K562 (cell line): ENCODE measurements around the gene DPM2. TPM values are rescaled to one million over a fixed set of nuclear protein-coding genes. Genes with fewer than 3 reads are reported as not detected.

Source experiments
- MLLT1 ChIP-seq, 2 experiments: fragments of 450-650 bp; IDR thresholded peaks; 2 replicates each; pipeline ENCODE4 v1.6.1; 2016
- ZBTB11 ChIP-seq, 3 experiments: fragments of 200-800 bp in 1 of 3; fragments of 250-450 bp in 1 of 3; fragments of 450-650 bp in 1 of 3; sonication (Bioruptor Pico) in 1 of 3; sonication (Bioruptor generic) in 1 of 3; formaldehyde crosslinking in 1 of 3; IDR thresholded peaks; 2 replicates each; pipeline versions ENCODE4 v1.6.1 to v1.8.0; 2016 to 2022; ENCODE audit warnings: mild to moderate bottlenecking in 2 of 3, missing genetic modification characterization in 2 of 3, missing compliant biosample characterization in 1 of 3, moderate library complexity in 1 of 3
- ZNF121 ChIP-seq: sonication (generic); formaldehyde crosslinking; conservative IDR thresholded peaks from 2 replicates; pipeline ENCODE4 v1.8.0; 2022; ENCODE audit warnings: missing genetic modification reagents
- polyA plus RNA-seq, 8 experiments: library from polyadenylated mRNA; depleted of rRNA in 4 of 8; stranded (reverse) in 5 of 8; unstranded in 3 of 8; fragments of >200 nt; fragmentation: Nextera tagmentation in 2 of 8; fragmentation: Illumina TruSeq in 1 of 8; extraction: Ambion mirVana in 2 of 8; extraction: Trizol in 1 of 8; gene quantifications; 2 replicates each; pipeline versions ENCODE4 v1.2.1 to v1.2.3, GENCODE V29; 2011 to 2014; ENCODE audit warnings: inconsistent platforms in 1 of 8, missing spikeins in 1 of 8
- total RNA-seq, 7 experiments: library from RNA; depleted of rRNA in 6 of 7; stranded (reverse); fragments of >200 nt in 6 of 7; fragmentation: Illumina TruSeq in 2 of 7; extraction: Trizol in 2 of 7; gene quantifications; 2 replicates each; pipeline versions ENCODE4 v1.2.1 to v1.2.3, GENCODE V29; 2011 to 2021; ENCODE audit warnings: low replicate concordance in 1 of 7

DPM2 gene
- total and polyA plus RNA-seq, 9 of the 15 experiments (the other 6 are each of a cell fraction or from before 2014, with no cell fraction given): 43.5 to 126 (median 71.1) TPM

GRCh38 chr9:127925959-127926905 lies 11.4 kb downstream of the DPM2 start (continued):
- TF ChIP-seq MLLT1 (IDR thresholded peaks at IDR 0.05): peak in 1 of 2 experiments; percentile 42; a peak in 1 of 4 replicates
- TF ChIP-seq ZNF121 (CRISPR knock-in tag): peak; percentile 51
- TF ChIP-seq ZBTB11 (CRISPR knock-in tag; IDR thresholded peaks at IDR 0.05): no peak
